ENCODE measurements around the gene ARHGAP24. TPM values are rescaled to one million over a fixed set of nuclear protein-coding genes. Genes with fewer than 3 reads are reported as not detected.

The ARHGAP24 gene
- total and polyA plus RNA-seq, 2 of the 13 experiments (the other 11 are each of a cell fraction or from before 2014, with no cell fraction given) = 0.07 to 0.55 TPM

DNA sequence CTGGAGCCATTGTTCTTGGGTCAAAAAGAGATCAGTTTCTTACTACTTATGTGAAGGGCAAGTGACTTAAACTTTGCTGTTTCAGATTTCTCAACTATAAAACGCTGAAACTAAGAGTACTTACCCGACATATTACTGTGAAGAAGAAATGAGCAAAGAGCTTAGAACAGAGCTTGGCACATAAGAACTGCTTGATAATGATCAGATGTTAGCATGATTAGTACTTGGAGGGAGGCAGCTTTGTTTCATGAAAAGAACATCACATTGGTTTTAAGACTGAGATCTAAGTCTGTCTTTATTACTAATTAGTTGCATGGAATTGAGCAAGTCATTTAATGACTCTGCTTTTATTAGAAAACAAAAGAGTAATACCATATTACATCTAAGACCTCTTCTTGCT is 169.1 kb downstream of the ARHGAP24 start:
- no peak overlapping the region for H2AFZ ChIP-seq (ENCODE audit: low read length)
- in situ Hi-C loops (cut with HindIII; ENCODE audit: extremely low pct_ligation_motif_present, low pct_unique_long_range_greater_than_20kb) (no loop called here), intact Hi-C loops (cut with micrococcal nuclease; ENCODE audit: unreplicated experiment) (no loop called here)
- H3K9ac ChIP-seq (ENCODE audit: insufficient read depth, low read depth, low read length) = no peak overlapping the region
- no TSS peak for BruUV-seq (replicated peaks)
- no peak overlapping the region for H3K4me2 ChIP-seq (ENCODE audit: low read depth, low read length)
- TF ChIP-seq KLF16 (CRISPR knock-in tag; IDR thresholded peaks at IDR 0.05) (no peak), NCOR1 (IDR thresholded peaks at IDR 0.05; ENCODE audit: borderline replicate concordance, low read length) (no peak), NFKBIZ (CRISPR knock-in tag; IDR thresholded peaks at IDR 0.05) (no peak), ARNTL (CRISPR knock-in tag; IDR thresholded peaks at IDR 0.05) (no peak), ZBTB8A (CRISPR knock-in tag; IDR thresholded peaks at IDR 0.05; ENCODE audit: borderline replicate concordance, low read depth) (no peak), ZNF788 (CRISPR knock-in tag; IDR thresholded peaks at IDR 0.05; ENCODE audit: borderline replicate concordance) (no peak), MLXIP (CRISPR knock-in tag; IDR thresholded peaks at IDR 0.05; ENCODE audit: borderline replicate concordance) (no peak), SKIL (CRISPR knock-in tag; IDR thresholded peaks at IDR 0.05; ENCODE audit: borderline replicate concordance) (no peak)
- TF ChIP-seq, protein P1, sequence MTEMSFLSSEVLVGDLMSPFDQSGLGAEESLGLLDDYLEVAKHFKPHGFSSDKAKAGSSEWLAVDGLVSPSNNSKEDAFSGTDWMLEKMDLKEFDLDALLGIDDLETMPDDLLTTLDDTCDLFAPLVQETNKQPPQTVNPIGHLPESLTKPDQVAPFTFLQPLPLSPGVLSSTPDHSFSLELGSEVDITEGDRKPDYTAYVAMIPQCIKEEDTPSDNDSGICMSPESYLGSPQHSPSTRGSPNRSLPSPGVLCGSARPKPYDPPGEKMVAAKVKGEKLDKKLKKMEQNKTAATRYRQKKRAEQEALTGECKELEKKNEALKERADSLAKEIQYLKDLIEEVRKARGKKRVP (CRISPR knock-in tag; IDR thresholded peaks at IDR 0.05) = no peak
- TF ChIP-seq, protein P2, sequence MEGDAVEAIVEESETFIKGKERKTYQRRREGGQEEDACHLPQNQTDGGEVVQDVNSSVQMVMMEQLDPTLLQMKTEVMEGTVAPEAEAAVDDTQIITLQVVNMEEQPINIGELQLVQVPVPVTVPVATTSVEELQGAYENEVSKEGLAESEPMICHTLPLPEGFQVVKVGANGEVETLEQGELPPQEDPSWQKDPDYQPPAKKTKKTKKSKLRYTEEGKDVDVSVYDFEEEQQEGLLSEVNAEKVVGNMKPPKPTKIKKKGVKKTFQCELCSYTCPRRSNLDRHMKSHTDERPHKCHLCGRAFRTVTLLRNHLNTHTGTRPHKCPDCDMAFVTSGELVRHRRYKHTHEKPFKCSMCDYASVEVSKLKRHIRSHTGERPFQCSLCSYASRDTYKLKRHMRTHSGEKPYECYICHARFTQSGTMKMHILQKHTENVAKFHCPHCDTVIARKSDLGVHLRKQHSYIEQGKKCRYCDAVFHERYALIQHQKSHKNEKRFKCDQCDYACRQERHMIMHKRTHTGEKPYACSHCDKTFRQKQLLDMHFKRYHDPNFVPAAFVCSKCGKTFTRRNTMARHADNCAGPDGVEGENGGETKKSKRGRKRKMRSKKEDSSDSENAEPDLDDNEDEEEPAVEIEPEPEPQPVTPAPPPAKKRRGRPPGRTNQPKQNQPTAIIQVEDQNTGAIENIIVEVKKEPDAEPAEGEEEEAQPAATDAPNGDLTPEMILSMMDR (CRISPR knock-in tag; IDR thresholded peaks at IDR 0.05) = no peak
- no peaks in the 10 kb centered on the region for H3K9me3 ChIP-seq (ENCODE audit: low read length)
- no peak overlapping the region for H3K4me3 ChIP-seq (replicated peaks in 1 of 3; ENCODE audit: insufficient read depth in 1 of 3, low read depth in 2 of 3, low read length in 3 of 3)
- H3K79me2 ChIP-seq (ENCODE audit: insufficient read depth, low read length) = no peaks in the 10 kb centered on the region
- H3K27me3 ChIP-seq (ENCODE audit: control insufficient read depth in 1 of 2, insufficient read depth in 2 of 2, low read length in 2 of 2) = no peaks in the 10 kb centered on the region
- ChIA-PET POLR2A (no interaction called here), CTCF (ENCODE audit: low intra/inter-chr PET ratio, low total read pairs) (no interaction called here)
- no peak for DNase-seq (ENCODE audit: low spot score)
- no peak for FAIRE-seq
- H3K36me3 ChIP-seq (replicated peaks in 1 of 2; ENCODE audit: control insufficient read depth in 1 of 2, insufficient read depth in 2 of 2, low read length in 2 of 2) = no peaks in the 10 kb centered on the region
- H4K20me1 ChIP-seq (ENCODE audit: insufficient read depth, low read length) = no peaks in the 10 kb centered on the region
- H3K27ac ChIP-seq (ENCODE audit: extremely low read length, insufficient read depth, low read length) = no peak overlapping the region
- ATAC-seq = no peak
- no peaks in the 10 kb centered on the region for H3K4me1 ChIP-seq (ENCODE audit: insufficient read depth, low read length)
- 0% methylated on average over 2 of the region's 2 CpGs for WGBS (ENCODE audit: low lambda C conversion rate)

Data from HepG2 (cell line).